HG02970 (cell line): ENCODE measurements around the gene NLRP12.
"Not testable (repeated sequence)": the region's sequence is repeated elsewhere in the genome, so short reads cannot be mapped to it uniquely, and the experiment has no call there.

Source experiments
- ATAC-seq: cut with Tn5 transposase; IDR thresholded peaks from one replicate; pipeline ENCODE4 v1.9.1; 2021; ENCODE audit warnings: mild to moderate bottlenecking, moderate library complexity, moderate number of reproducible peaks; ENCODE audit not compliant: unreplicated experiment, low FRiP score

Gene NLRP12

GRCh38 chr19:53782698-53783097, 41.4 kb downstream of the NLRP12 start:
- ATAC-seq, result no peak

- ATAC-seq, result not testable (repeated sequence)
Observed at GRCh38 chr19:53781332-53781731, 42.8 kb downstream of the NLRP12 start.

- ATAC-seq, result no peak
Observed at GRCh38 chr19:53780506-53780905, 43.6 kb downstream of the NLRP12 start.

GRCh38 chr19:53775524-53775923, 48.6 kb downstream of the NLRP12 start:
- ATAC-seq, result no peak

DNA sequence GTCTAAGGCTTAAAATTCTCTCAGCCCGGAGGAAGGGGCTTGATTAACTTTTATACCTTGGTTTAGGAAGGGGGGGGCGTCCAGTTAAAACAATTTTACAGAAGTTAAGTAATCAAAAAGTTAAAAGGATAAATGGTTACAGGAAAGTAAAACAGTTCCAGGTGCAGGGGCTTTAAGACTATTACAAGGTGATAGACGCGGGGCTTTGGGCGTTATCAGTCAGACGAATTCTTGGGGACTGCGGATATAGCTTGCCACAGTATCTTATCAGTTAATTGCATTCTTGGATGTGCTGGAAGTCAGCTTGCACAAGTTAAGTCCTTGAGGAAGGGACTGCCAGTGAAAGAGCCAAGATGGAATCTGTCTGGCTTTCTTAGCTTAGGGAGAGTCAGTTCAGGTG, 49.6 kb downstream of the NLRP12 start:
- not testable (repeated sequence) for ATAC-seq

DNA sequence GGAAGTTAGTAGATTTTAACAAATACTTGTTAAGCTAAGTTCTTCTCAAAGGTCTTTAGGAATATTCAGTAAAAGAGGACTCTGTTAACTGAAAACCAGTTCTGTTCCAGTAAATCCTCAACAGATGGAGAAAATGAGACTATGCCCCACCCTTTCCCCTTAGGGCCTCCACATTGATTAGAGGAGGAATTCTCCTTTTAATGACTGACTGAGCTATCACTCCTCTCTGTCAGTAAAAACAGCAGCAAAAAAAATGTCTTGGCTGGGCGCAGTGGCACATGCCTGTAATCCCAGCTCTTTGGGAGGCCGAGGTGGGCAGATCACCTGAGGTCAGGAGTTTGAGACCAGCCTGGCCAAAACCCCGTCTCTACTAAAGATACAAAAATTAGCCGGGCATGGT, 50.1 kb downstream of the NLRP12 start:
- no peak for ATAC-seq

DNA sequence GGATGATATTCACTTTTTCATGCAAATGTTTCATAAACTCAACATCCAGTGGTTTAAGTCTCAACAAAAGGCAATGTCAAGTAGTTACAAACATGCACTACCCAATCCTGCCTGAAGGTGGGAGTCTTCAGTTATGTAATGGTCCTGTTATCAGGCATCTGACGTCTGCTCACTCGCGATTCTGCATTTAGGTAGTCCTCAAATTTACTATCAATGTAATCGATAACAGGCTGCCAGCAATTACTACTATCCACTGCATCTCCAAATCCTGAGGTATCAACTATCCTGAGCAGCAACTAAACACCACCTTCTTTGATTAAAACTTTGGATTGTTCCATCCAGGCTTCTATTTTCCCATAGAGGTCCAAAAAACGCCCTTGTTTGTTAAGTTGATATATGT, 51.2 kb downstream of the NLRP12 start:
- ATAC-seq, result no peak

DNA sequence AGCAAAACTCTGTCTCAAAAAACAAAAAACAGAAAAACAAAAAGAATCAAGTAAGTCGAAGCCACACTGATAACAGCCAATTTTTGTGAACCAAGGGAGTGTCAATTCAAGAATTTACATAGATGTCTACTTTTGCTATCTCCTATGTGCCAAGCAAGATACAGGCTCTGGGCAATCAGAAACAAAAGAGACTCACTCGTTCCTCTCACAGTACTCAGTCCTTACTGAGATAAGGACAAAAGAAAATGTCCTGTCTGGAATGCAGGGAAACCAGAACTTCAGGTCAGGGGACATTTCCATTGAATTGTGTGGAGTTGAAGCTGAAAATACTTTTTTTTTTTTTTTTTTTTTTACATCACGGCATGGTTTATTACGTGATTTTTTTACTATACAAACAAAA, 53.0 kb downstream of the NLRP12 start:
- ATAC-seq, result no peak

GRCh38 chr19:53769696-53770309, 54.3 kb downstream of the NLRP12 start:
- ATAC-seq, result not testable (repeated sequence)

- no peak for ATAC-seq
Observed at GRCh38 chr19:53768401-53768800, 55.7 kb downstream of the NLRP12 start.

DNA sequence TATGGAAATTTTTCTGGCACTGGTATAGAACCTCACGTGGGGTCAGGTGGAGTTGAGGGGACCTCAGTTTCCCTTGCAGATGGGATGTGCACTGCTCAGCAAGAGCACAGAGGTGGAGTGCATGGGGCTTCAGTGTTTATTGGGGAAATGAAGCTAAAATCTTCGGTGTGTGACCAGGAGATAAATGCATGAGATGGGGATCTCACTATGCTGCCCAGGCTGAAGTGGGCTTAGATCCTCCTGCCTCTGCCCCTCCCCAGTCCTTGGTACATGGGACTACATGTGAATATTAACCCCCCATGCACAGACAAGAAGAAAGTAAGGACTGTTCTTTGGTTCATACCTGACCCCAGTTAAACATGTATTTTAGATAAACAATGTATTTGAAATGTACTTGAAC, 65.1 kb downstream of the NLRP12 start:
- ATAC-seq, result not testable (repeated sequence)
